Fibroblast of villous mesenchyme (primary cell): Measurements from ENCODE around the gene GNL2. TPM values are rescaled to one million over a fixed set of nuclear protein-coding genes. Genes with fewer than 3 reads are reported as not detected.

ENCODE experiments used
- DNase-seq: peaks from one replicate; pipeline ENCODE4 v3.0.0-alpha.2; 2010; ENCODE audit warnings: low read depth
- H3K4me3 ChIP-seq: 2 replicates; pipeline ENCODE4 v1.5.1; 2011; ENCODE audit warnings: low read depth, mild to moderate bottlenecking, low read length
- total RNA-seq: library from RNA; depleted of rRNA; stranded (reverse); fragments of >200 nt; gene quantifications from 2 replicates; pipeline ENCODE4 v1.2.3, GENCODE V29; 2012
- TF ChIP-seq, protein P1 (sequence below): IDR thresholded peaks from 2 replicates; pipeline ENCODE4 v1.5.1; 2012; ENCODE audit warnings: low read depth, mild to moderate bottlenecking, low read length; ENCODE audit not compliant: insufficient read depth

The GNL2 gene
- total RNA-seq, 1 donor = 77.7 TPM

DNA sequence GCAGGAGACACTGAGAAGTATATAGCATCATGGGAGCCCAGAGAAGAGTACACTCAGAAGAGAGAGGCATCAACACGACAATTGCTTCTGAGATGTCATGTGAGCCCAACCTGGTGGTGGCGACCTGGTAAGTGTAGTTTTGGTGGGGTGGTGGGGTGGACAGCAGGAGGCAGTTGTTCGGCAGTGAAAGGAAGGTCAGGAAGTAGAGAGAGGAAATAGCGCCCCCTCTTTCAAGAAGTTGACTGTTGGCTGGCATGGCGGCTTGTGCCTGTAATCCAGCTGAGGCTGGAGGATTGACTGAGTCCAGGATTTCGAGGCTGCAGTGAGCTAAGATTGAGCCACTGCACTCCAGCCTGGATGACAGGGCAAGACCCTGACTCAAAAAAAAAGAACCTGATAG lies 26.4 kb upstream of the GNL2 start:
- H3K4me3 ChIP-seq = no peak overlapping the region
- DNase-seq = no peak
- TF ChIP-seq, protein P1, sequence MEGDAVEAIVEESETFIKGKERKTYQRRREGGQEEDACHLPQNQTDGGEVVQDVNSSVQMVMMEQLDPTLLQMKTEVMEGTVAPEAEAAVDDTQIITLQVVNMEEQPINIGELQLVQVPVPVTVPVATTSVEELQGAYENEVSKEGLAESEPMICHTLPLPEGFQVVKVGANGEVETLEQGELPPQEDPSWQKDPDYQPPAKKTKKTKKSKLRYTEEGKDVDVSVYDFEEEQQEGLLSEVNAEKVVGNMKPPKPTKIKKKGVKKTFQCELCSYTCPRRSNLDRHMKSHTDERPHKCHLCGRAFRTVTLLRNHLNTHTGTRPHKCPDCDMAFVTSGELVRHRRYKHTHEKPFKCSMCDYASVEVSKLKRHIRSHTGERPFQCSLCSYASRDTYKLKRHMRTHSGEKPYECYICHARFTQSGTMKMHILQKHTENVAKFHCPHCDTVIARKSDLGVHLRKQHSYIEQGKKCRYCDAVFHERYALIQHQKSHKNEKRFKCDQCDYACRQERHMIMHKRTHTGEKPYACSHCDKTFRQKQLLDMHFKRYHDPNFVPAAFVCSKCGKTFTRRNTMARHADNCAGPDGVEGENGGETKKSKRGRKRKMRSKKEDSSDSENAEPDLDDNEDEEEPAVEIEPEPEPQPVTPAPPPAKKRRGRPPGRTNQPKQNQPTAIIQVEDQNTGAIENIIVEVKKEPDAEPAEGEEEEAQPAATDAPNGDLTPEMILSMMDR = no peak

DNA sequence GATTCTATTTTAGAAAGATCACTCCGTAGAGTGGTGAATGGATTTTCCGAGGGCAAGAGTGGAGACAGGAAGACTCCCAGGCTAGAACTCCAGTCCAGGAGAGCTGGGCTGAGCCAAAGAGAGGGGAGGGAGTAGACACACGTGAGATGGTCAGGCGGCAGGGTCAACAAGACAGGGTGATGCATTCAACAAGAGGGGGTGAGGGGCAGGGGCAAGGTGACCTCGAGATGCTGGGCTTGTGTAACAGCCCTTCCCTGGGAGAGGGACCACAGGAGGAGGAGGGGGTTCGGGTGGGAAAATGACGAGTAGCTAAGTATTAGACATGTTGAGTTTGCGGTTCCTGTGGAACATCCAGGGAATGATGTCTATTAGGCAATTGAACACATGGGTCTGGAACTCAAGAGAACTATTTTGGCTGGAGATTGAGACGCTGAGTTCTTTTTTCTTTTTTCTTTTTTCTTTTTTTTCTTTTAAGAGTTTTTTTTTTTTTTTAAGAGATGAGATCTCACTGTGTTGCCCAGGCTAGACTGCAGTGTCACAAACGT lies 25.7 kb upstream of the GNL2 start:
- no peak overlapping the region for H3K4me3 ChIP-seq
- TF ChIP-seq, protein P1 = no peak
- peak; percentile 17 for DNase-seq

DNA sequence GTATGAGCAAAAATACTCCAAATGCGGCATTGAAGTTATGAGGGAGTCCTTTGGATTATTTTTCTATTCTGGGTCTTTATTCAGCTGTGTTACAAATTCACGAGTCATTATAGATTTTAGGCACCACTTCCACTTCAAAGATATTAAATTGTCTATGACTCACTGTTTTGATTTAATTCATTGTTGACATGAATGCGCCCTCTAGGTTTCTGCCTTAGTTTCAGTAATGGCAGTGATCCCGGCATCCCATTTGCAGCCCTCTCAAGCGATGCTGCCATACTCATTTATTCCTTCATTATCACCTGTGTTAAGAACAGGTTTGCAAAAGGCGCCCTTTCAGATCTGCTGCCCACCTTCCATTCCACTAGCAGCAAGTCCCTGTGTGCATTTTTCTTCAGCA lies 25.0 kb upstream of the GNL2 start:
- peak; percentile 8 for DNase-seq
- no peak overlapping the region for H3K4me3 ChIP-seq
- TF ChIP-seq, protein P1 = no peak

DNA sequence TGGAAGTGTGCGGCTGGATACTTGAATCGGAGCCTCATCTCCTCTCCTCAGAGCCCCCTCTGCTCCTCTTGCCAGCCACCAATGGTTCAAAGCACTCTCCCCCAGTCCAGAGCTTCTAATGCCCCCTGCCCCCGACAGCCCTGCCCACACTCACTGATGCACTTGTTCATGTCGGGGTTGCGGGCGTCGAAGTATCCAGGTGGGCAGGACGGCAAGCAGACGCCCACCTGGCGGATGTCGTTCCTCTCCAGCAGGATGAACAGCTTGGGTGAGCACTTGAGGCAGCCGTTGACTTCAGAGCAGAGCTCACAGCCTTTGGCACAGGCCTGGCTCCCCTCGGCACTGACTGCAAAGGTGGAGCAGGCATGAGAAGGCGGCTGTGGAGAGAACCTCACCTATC lies 20.6 kb upstream of the GNL2 start:
- TF ChIP-seq, protein P1 = no peak
- no peak overlapping the region for H3K4me3 ChIP-seq
- no peak for DNase-seq

DNA sequence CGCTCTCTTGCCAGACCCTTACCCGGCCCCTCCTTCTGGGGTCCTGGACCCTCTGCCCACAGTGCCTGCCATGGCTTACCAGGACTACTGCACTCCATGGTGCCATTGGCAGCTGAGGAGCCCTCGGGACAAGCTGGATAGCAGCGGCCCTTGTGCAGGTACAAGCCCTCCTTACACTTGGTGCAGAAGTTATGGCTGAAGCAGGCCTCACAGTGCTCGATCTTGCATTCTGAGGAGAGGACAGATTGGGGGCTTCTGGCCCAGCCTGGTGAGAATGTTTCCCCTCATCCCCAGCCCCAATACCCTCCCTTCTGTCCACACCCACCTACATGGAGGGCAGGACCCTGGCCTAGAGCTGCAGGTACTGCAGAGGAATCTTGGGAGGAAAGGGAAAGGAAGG lies 18.4 kb upstream of the GNL2 start:
- DNase-seq = no peak
- TF ChIP-seq, protein P1 = no peak
- no peak overlapping the region for H3K4me3 ChIP-seq

DNA sequence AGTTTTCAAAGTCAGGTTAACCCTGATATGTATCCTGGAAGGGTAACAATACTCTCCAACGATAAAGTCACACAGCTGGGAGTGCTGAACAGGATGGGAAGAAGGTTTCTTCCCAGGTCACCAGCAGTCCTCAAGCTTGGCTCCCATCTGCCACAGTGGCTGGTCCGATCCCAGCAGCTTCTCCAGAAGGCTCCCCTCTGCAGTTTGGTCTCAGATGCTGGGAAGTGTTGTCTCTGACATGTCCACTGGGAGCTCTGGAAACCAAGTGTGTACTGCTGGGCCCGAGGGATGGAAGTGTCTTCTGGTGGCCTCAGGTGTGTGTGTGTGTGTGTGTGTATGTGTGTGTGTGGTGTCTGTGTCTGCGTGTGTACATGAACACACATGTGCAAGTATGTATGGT lies 16.4 kb upstream of the GNL2 start:
- H3K4me3 ChIP-seq = no peak overlapping the region
- TF ChIP-seq, protein P1 = no peak
- DNase-seq = no peak

DNA sequence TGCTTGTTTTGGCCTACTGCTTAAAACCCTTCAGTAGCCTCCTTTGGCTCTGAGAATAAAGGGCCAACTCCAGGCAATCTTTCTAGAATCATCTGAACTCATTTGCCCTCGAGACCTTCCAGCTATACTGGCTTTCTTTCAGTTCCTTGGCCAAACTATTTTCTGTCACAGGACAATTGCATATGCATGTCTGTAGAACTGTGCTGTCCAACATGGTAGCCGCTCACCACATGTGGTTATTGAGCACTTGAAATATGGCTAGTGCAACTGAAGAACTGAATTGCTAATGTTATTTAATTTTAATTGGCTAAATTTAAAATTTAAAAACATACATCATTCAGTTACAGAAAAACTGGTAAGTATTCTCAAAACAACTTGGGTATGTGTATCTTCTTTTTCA lies 14.3 kb upstream of the GNL2 start:
- no peak for DNase-seq
- TF ChIP-seq, protein P1 = no peak
- H3K4me3 ChIP-seq = no peak overlapping the region
